HG02571 (cell line): ENCODE results near the gene LAMA1.

ENCODE experiments used
- ATAC-seq: cut with Tn5 transposase; IDR thresholded peaks from one replicate; pipeline ENCODE4 v1.9.1; 2021; ENCODE audit warnings: mild to moderate bottlenecking, moderate library complexity; ENCODE audit not compliant: unreplicated experiment

LAMA1 gene

GRCh38 chr18:7105943-7106342, 11.7 kb downstream of the LAMA1 start:
- no peak for ATAC-seq

- no peak for ATAC-seq
These were observed 12.3 kb downstream of the LAMA1 start for GRCh38 chr18:7105268-7105667.

- no peak for ATAC-seq
These were observed 12.9 kb downstream of the LAMA1 start for GRCh38 chr18:7104649-7105048.

- no peak for ATAC-seq
These were observed 15.5 kb downstream of the LAMA1 start for GRCh38 chr18:7102131-7102530.

- no peak for ATAC-seq
These were observed 20.8 kb downstream of the LAMA1 start for GRCh38 chr18:7096838-7097237.

- no peak for ATAC-seq
These were observed 23.2 kb downstream of the LAMA1 start for GRCh38 chr18:7094427-7094826.

- ATAC-seq = no peak
These were observed 26.8 kb downstream of the LAMA1 start for GRCh38 chr18:7090771-7091170.

GRCh38 chr18:7089369-7089768, 28.2 kb downstream of the LAMA1 start:
- ATAC-seq = no peak

GRCh38 chr18:7084080-7085065, 33.2 kb downstream of the LAMA1 start:
- no peak for ATAC-seq

GRCh38 chr18:7082671-7083070, 34.9 kb downstream of the LAMA1 start:
- no peak for ATAC-seq

- ATAC-seq = no peak
These were observed 38.4 kb downstream of the LAMA1 start for GRCh38 chr18:7079231-7079630.

- no peak for ATAC-seq
These were observed 45.0 kb downstream of the LAMA1 start for GRCh38 chr18:7072593-7072992.

- no peak for ATAC-seq
These were observed 46.0 kb downstream of the LAMA1 start for GRCh38 chr18:7071600-7071999.

- no peak for ATAC-seq
These were observed 47.1 kb downstream of the LAMA1 start for GRCh38 chr18:7070466-7070865.

GRCh38 chr18:7068871-7069590, 48.6 kb downstream of the LAMA1 start:
- ATAC-seq = no peak

GRCh38 chr18:7066965-7067555, 50.5 kb downstream of the LAMA1 start:
- no peak for ATAC-seq

- ATAC-seq = no peak
These were observed 51.9 kb downstream of the LAMA1 start for GRCh38 chr18:7065736-7066135.

GRCh38 chr18:7064346-7064745, 53.3 kb downstream of the LAMA1 start:
- ATAC-seq = no peak

- no peak for ATAC-seq
These were observed 54.8 kb downstream of the LAMA1 start for GRCh38 chr18:7062811-7063210.

GRCh38 chr18:7062236-7062635, 55.4 kb downstream of the LAMA1 start:
- ATAC-seq = no peak

- no peak for ATAC-seq
These were observed 58.3 kb downstream of the LAMA1 start for GRCh38 chr18:7059276-7059675.

- ATAC-seq = no peak
These were observed 61.6 kb downstream of the LAMA1 start for GRCh38 chr18:7056026-7056425.
